Parathyroid adenoma (tissue), 2 donors: ENCODE measurements around the gene SORCS2.

Experiments
- H2AFZ ChIP-seq: fragments of 300-600 bp; sonication (generic); one replicate; pipeline ENCODE4 v1.7.0; 2017; ENCODE audit warnings: antibody characterized with exemption, mild to moderate bottlenecking
- H3K27ac ChIP-seq: fragments of 300-600 bp; sonication (generic); one replicate; pipeline ENCODE4 v1.7.0; 2017
- H3K27me3 ChIP-seq: fragments of 300-600 bp; sonication (generic); one replicate; pipeline ENCODE4 v1.7.0; 2017; ENCODE audit warnings: low read length; ENCODE audit not compliant: control insufficient read depth, insufficient read depth
- H3K36me3 ChIP-seq: fragments of 300-600 bp; sonication (generic); one replicate; pipeline ENCODE4 v1.7.0; 2017; ENCODE audit warnings: low read length; ENCODE audit not compliant: control insufficient read depth, insufficient read depth
- H3K4me1 ChIP-seq: fragments of 300-600 bp; sonication (generic); one replicate; pipeline ENCODE4 v1.7.0; 2017; ENCODE audit warnings: control low read depth
- H3K4me2 ChIP-seq: fragments of 300-600 bp; sonication (generic); one replicate; pipeline ENCODE4 v1.7.0; 2017; ENCODE audit warnings: low read length
- H3K4me3 ChIP-seq: fragments of 300-600 bp; sonication (generic); one replicate; pipeline ENCODE4 v1.7.0; 2017; ENCODE audit warnings: low read depth, low read length
- H3K79me2 ChIP-seq: fragments of 300-600 bp; sonication (generic); one replicate; pipeline ENCODE4 v1.7.0; 2017; ENCODE audit warnings: control low read depth
- H3K9ac ChIP-seq: fragments of 300-600 bp; sonication (generic); one replicate; pipeline ENCODE4 v1.7.0; 2017; ENCODE audit warnings: mild to moderate bottlenecking
- H3K9me3 ChIP-seq: fragments of 300-600 bp; sonication (generic); one replicate; pipeline ENCODE4 v1.7.0; 2017; ENCODE audit warnings: low read length; ENCODE audit not compliant: control insufficient read depth
- TF ChIP-seq, protein P1 (sequence below): fragments of 300-600 bp; sonication (generic); IDR thresholded peaks from one replicate; pipeline ENCODE4 v1.7.0; 2017; ENCODE audit warnings: antibody characterized with exemption, mild to moderate bottlenecking
- donor health status: primary hyperparathyroidism.

The SORCS2 gene

GRCh38 chr4:7288751-7289523 lies 96.6 kb downstream of the SORCS2 start:
- H3K4me2 ChIP-seq, result no peak overlapping the region
- no peaks in the 10 kb centered on the region for H3K27me3 ChIP-seq
- H3K9me3 ChIP-seq, result no peaks in the 10 kb centered on the region
- no peaks in the 10 kb centered on the region for H3K79me2 ChIP-seq
- no peak overlapping the region for H3K9ac ChIP-seq
- H3K27ac ChIP-seq, result no peak overlapping the region
- no peak overlapping the region for H3K4me3 ChIP-seq
- no peaks in the 10 kb centered on the region for H3K36me3 ChIP-seq
- no peak overlapping the region for H2AFZ ChIP-seq
- TF ChIP-seq, protein P1, sequence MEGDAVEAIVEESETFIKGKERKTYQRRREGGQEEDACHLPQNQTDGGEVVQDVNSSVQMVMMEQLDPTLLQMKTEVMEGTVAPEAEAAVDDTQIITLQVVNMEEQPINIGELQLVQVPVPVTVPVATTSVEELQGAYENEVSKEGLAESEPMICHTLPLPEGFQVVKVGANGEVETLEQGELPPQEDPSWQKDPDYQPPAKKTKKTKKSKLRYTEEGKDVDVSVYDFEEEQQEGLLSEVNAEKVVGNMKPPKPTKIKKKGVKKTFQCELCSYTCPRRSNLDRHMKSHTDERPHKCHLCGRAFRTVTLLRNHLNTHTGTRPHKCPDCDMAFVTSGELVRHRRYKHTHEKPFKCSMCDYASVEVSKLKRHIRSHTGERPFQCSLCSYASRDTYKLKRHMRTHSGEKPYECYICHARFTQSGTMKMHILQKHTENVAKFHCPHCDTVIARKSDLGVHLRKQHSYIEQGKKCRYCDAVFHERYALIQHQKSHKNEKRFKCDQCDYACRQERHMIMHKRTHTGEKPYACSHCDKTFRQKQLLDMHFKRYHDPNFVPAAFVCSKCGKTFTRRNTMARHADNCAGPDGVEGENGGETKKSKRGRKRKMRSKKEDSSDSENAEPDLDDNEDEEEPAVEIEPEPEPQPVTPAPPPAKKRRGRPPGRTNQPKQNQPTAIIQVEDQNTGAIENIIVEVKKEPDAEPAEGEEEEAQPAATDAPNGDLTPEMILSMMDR, result no peak
- no peaks in the 10 kb centered on the region for H3K4me1 ChIP-seq

DNA sequence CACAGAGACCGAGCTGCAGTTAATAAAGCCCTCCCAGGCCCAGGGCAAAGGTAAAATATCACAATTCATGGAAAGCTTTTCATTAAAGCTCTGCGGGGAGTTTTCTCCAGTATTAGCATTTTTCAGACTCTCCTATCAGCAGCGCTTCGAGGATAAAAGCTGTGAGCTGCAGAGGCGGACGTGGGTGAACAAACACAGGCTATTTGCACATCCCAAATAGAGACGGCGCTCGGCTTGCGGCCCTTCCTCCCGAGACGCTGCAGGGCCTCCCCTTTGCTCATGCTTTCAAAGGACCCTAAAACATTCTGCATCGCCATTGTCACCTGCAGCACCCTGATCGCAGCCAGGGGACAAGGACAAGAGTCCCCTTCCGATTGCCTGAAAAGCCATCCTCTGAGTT lies 97.3 kb downstream of the SORCS2 start:
- TF ChIP-seq, protein P1, result no peak
- Histone ChIP-seq H3K4me1 (no peaks in the 10 kb centered on the region), H3K9me3 (no peaks in the 10 kb centered on the region), H3K27me3 (no peaks in the 10 kb centered on the region), H3K27ac (no peak overlapping the region), H2AFZ (no peak overlapping the region), H3K4me3 (no peak overlapping the region), H3K79me2 (no peaks in the 10 kb centered on the region), H3K36me3 (no peaks in the 10 kb centered on the region), H3K4me2 (no peak overlapping the region), H3K9ac (no peak overlapping the region)

GRCh38 chr4:7291372-7292114 lies 99.2 kb downstream of the SORCS2 start:
- no peak overlapping the region for H2AFZ ChIP-seq
- no peaks in the 10 kb centered on the region for H3K79me2 ChIP-seq
- no peaks in the 10 kb centered on the region for H3K36me3 ChIP-seq
- TF ChIP-seq, protein P1, result no peak
- H3K27ac ChIP-seq, result no peak overlapping the region
- H3K4me3 ChIP-seq, result no peak overlapping the region
- H3K9me3 ChIP-seq, result no peaks in the 10 kb centered on the region
- no peak overlapping the region for H3K4me2 ChIP-seq
- H3K27me3 ChIP-seq, result no peaks in the 10 kb centered on the region
- no peak overlapping the region for H3K9ac ChIP-seq
- no peaks in the 10 kb centered on the region for H3K4me1 ChIP-seq

DNA sequence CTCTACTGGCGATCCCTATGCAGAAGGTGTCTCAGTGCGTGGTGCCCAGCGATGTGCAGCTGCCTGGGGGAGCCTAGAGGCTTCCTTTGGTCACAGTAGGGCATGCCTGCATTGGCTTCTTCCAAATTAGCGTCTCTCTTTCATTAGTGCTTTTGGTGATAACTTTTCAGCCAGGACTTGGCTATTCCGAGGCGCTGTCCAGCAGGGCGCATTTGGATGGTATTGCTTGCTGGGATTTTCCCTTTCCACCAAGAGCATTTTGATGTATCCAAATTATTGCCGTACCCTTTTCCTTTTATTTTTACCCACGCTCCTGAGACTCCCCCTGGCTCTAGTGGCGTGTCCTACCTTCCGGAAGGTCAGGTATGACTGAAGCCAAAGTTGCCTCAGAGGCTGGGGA lies 101.4 kb downstream of the SORCS2 start:
- Histone ChIP-seq H3K4me2 (no peak overlapping the region), H3K4me1 (no peaks in the 10 kb centered on the region), H3K4me3 (no peak overlapping the region), H3K79me2 (no peaks in the 10 kb centered on the region), H3K36me3 (no peaks in the 10 kb centered on the region), H3K27ac (no peak overlapping the region), H2AFZ (no peak overlapping the region), H3K9ac (no peak overlapping the region), H3K9me3 (no peaks in the 10 kb centered on the region), H3K27me3 (no peaks in the 10 kb centered on the region)
- TF ChIP-seq, protein P1, result no peak
